Left colon (tissue), 2 donors: ENCODE measurements around the gene LETMD1. TPM values are rescaled to one million over a fixed set of nuclear protein-coding genes. Genes with fewer than 3 reads are reported as not detected.
"Not testable (repeated sequence)": the region's sequence is repeated elsewhere in the genome, so short reads cannot be mapped to it uniquely, and the experiment has no call there.

Experiments
- ATAC-seq: fragments of 200-7000 bp; cut with Tn5 transposase; one replicate; pipeline ENCODE4 v1.9.1; 2020; ENCODE audit warnings: mild to moderate bottlenecking, moderate library complexity
- DNase-seq, 2 donors: peaks; one replicate each; pipeline ENCODE4 v3.0.0-alpha.2; 2020
- intact Hi-C, 2 donors: fragments of 100-400 bp; cut with DNase I in 1 of 2; cut with micrococcal nuclease in 1 of 2; formaldehyde crosslinking; loops; one replicate each; pipeline versions ENCODE4 v1.11.2 to v1.14.0; 2022; cut with DNase I, micrococcal nuclease
- total RNA-seq, 2 donors: library from RNA; stranded (reverse); fragmentation: NEBNext Ultra II Directional; extraction: Animal tissue kit (Norgen Biotek cat#: 25700); gene quantifications; one replicate each; pipeline ENCODE4 v1.2.1, GENCODE V29; 2021
- donor health status: DM: no; HTN: no; CAD: no.
- donor health status: DM: yes; HTN: yes; CAD: no.

LETMD1 gene
- total RNA-seq, 2 donors from 2014 or later = 57.5 to 68.0 TPM

DNA sequence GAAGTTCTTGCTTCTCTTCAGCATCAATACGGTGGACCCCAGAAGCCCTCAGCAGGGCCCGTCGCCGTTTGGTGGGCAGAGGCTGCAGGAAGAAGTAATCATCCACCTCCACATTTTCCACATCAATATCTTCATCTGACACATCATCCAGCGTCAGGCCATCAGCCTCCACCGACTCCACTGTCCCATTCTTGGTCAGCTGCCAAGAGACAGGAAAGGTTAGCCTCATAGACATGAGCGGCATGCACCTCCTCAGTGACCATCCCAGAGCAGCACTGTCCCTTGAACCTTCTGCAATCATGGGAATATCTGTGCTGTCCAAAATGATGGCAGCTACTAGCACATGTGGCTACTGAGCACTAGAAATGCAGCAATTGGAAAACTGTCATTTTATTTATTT lies 19.6 kb downstream of the LETMD1 start:
- intact Hi-C loops = no loop called here
- no peak for ATAC-seq
- no peak for DNase-seq

DNA sequence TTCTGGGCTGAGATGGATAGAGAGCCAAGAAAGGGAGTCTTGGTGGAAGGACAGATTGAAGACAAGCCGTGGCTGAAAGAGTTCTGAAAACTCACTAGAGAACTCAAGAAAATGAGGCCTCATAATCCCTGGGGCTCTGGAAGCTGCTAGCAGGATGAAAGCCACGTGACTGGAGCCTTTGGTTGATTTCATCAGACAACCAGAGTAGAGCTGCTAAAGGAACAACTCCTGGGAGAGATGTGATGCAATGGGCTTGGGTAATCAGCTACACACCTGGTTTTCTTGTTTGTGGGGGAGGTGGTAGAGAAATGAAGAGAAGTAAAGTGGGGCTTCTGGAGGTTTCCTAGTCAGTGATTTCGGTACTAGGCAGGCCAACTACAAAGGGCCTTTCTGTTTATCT lies 21.9 kb downstream of the LETMD1 start:
- intact Hi-C loops = no loop called here
- ATAC-seq (no peak), DNase-seq (no peak)

DNA sequence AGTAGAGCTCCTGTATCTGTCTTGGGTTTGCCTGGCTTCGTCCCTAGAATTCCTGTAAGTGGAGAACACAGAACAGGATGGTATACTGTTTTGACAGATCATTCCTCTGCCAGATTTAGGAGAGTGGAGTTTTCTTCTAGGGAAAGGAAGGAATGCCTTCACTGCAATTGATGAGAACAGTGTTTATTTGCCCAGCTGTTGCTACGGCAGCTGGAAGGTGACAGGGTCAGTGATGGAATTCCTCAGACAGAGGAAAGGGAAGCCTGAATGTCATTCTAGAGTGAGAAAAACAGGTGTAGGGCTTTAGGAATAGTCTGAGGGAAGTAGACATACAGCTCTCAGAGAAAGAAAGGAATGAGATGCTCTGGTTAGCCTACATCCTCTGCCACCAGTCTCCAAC lies 23.5 kb downstream of the LETMD1 start:
- ATAC-seq = no peak
- no peak for DNase-seq
- intact Hi-C loops = no loop called here

DNA sequence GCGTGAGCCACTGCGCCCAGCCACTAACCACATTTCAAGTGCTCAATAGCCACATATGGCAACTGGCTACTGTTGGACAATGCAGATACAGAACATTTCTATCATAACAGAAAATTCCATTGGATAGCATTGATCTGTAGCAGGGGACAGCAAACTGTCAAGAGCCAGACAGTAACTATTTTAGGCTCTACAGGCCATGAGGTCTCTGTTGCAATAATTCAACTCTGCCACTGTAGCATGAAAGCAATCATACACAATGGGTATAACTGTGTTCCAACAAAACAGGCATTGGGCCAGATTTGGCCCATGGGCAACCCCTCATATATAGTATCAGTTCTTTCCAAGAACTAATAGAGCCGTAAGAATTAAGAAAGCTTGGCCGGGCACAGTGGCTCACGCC lies 27.3 kb downstream of the LETMD1 start:
- DNase-seq = no peak
- intact Hi-C loops = no loop called here
- no peak for ATAC-seq

DNA sequence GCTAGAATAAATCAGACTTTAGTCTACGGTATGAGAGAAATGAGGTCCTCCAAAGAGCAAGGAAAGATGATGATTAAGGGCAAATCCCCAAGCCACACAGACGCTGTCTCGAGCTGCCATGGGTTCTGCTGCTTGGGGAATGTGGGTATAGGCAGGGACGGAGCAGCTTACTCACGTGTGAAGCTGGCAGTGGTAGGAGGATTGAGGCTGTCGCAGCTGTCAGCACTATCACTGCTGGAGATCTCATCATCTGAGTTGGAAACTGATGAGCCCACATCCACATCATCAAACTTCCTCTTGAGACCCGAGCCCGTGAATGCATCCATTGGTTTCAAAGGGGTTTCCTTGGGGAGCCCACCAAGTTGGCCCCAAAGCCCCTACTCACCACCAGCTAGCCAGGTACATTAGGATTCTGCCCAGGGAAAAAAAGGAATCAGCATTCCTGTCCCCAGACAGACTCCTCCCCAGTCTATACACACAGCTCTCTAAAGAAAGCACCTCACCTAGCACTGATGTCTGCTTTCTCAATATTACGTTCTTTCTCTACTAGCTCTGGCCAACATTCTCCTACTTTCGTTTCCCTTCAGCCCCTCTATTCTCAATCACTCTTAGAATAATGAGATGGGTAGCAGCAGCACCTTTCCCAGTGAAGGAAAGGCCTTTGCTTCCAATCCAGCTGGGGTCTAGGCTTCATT lies 28.3 kb downstream of the LETMD1 start:
- ATAC-seq = no peak

DNA sequence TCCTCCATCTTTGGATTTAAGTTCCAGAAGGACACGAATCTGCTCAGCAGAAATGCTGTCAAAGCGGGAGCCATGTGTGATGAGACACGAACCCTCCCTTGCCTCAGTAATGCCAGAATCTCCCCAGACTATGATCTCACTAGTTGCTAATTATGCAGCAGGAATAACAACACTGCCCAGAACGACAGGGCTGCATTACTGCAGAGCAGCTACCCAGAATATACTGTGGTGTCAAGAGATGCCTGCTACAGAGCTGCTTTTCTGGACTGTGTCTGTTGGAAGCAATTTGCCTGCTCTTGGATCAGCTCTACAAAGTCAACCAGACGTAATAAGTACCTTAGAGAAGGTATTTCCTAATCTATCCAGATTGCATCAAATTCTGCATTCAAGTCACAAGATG lies 29.8 kb downstream of the LETMD1 start:
- intact Hi-C loops = no loop called here
- DNase-seq (no peak), ATAC-seq (no peak)

More for the DNA sequence above, 28.3 kb downstream of the LETMD1 start:
- intact Hi-C loops = no loop called here
- no peak for DNase-seq

DNA sequence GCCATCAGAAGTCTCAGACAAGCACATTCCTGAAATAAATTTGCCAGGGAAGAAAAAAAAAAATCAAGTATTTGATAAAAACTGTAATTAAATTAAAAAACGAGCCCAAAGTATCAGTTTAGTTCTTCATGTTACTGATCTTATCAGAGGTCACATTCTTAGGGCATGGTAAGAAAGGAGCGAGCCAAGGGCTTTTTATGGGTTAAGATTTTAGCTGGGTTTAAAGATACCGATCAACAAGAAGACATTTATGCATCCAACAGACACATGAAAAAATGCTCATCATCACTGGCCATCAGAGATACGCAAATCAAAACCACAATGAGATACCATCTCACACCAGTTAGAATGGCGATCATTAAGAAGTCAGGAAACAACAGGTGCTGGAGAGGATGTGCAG lies 30.2 kb downstream of the LETMD1 start:
- ATAC-seq, intact Hi-C loops, DNase-seq: not testable (repeated sequence)

DNA sequence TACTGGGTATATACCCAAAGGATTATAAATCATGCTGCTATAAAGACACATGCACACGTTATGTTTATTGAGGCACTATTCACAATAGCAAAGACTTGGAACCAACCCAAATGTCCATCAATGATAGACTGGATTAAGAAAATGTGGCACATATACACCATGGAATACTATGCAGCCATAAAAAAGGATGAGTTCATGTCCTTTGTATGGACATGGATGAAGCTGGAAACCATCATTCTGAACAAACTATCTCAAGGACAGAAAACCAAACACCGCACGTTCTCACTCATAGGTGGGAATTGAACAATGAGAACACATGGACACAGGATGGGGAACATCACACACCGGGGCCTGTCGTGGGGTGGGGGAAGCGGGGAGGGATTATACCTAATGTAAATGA lies 30.7 kb downstream of the LETMD1 start:
- ATAC-seq, intact Hi-C loops, DNase-seq: not testable (repeated sequence)

DNA sequence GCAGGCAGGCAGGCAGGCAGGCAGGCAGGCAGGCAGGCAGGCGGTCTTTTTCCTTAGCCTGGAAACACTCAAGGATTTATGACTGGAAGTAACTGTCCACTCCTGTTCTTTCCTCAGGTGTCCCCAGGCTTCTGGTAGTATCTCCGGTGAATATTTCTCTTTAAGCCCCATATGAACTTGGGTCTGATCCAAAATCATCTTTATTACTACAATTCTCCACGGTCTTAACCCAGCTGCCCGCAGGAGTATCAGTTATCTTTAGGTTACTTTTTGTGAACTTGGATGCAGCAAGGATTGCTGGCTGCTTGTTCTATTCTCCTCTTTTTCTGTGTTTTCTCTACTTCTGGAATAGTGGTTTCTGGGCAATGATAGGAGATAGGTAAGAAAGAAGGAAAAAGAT lies 32.0 kb downstream of the LETMD1 start:
- intact Hi-C loops = no loop called here
- DNase-seq (no peak), ATAC-seq (no peak)

DNA sequence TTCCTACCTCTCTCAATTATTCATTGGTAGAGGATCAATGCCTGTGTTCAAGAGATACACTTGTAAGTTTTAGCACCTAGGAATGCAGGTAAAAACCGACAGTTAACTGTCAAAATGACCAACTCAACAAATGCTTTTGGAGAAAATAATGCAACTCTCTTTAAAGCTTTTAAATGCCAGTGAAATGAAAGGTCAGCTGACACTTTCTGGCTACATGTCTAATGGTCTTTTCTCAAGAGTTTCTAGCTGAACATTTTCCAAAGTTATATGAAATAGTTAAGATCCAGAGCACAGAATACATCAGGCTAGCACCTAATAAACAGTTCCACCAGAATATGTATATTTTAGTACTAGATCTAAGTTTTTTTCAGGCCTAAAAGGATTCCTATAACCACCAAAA lies 33.3 kb downstream of the LETMD1 start:
- intact Hi-C loops = no loop called here
- DNase-seq = no peak
- no peak for ATAC-seq

DNA sequence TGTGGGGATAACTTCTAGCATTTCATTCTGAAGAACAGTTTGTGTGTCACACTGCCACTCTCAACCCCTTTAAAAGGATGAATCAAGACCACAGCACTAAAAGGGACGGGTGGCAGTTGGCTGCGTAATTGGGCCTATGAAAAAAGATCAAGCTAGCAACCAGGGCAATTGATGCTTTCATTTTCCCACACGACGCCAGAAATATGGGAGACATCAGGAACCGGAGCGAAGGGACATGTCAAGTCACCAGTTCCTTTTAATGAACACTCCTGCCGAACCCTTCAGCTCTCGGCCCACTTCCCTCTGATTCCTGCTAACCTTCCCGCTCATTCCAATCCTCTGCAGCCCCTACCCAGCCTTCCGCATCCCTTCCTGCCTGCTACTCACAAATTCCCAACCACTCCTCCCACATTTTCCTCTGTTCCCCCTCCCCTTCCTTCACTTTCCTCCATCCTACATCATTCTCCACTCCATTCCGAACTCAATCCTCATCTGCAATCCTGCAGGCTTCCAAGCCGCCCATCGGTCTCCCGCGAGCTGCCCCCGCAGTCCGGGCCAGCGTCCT lies 34.5 kb downstream of the LETMD1 start:
- DNase-seq (peak in 1 of 2 donors; percentile 18), ATAC-seq (peak; percentile 20)
- intact Hi-C loops = no loop called here

GRCh38 chr12:51083126-51083833 lies 35.2 kb downstream of the LETMD1 start, which contains the start of gene CSRNP2:
CSRNP2 (minus strand) TSS chr12:51083596; CDS start chr12:51076561, 7,035 bp downstream.
- peak; percentile 98 for ATAC-seq
- intact Hi-C loops = no loop called here
- DNase-seq = peak; percentile 97

DNA sequence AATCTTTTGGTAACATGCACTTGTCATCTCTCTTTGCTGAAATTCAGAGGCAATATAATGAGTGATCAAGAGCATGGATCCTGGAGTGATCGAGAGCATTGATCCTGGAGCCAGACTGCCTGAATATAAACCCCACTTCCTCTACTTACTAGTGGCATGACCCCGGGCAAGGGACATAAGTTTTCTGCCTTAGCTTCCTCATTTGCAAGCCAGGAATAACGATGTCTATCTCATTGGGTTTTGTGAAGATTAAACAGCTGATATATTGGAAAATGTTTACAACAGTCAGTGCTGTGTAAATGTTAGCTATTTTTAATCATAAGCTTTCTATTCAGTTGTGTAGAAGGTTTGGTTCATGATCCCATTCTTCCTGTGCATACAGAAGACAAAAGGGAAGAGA lies 37.6 kb downstream of the LETMD1 start:
- ATAC-seq (no peak), DNase-seq (no peak)
- intact Hi-C loops = no loop called here

GRCh38 chr12:51086933-51087332 lies 38.8 kb downstream of the LETMD1 start:
- no peak for ATAC-seq

GRCh38 chr12:51087818-51088217 lies 39.7 kb downstream of the LETMD1 start:
- ATAC-seq (no peak), DNase-seq (no peak)
- intact Hi-C loops = no loop called here

More at GRCh38 chr12:51086933-51087332, 38.8 kb downstream of the LETMD1 start:
- intact Hi-C loops = no loop called here
- DNase-seq = no peak

- intact Hi-C loops = no loop called here
- DNase-seq (peak; percentile 24 to 39), ATAC-seq (peak; percentile 83)
Observed at GRCh38 chr12:51090705-51091229, 42.6 kb downstream of the LETMD1 start.

DNA sequence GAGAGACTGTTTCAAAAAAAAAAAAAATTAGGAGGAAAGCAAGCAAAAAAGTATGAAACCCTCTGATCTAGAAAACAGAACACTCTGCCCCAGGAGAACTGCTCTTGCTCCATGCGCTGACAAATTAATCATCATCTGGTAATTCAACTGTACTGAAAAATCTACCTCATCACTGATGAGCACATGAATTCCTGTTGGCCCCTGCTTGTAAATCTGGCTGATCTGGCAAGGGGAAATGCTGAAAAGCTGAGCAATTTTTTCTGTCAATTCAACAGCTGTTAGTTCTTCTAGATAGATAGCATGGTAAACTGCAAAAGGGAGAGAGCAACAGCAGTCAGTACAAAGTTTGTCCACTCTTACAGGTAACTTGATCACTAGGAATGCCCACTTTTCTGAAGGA lies 50.5 kb downstream of the LETMD1 start:
- intact Hi-C loops = no loop called here
- ATAC-seq (no peak), DNase-seq (no peak)

GRCh38 chr12:51103977-51104376 lies 55.9 kb downstream of the LETMD1 start:
- intact Hi-C loops = no loop called here
- DNase-seq = no peak
- ATAC-seq = no peak

DNA sequence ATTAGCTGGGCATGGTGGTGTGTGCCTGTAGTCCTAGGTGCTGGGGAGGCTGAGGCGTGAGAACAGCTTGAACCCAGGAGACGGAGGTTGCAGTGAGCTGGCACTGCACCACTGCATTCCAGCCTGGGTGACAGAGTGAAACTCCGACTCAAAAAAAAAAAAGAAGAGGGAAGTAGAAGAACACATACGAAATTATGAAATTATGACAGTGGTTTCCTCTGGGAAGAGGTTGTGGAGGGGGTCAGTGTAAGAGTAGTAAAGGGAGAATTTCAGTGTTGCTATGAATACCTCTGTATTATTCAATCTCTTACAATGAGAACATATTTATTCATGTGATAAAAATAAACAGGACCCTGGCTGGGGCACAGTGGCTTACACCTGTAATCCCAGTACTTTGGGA lies 60.0 kb downstream of the LETMD1 start:
- intact Hi-C loops = no loop called here
- ATAC-seq (no peak), DNase-seq (no peak)
